T-helper 17 cell (primary cell): ENCODE data around the gene MAPT. TPM values are rescaled to one million over a fixed set of nuclear protein-coding genes. Genes with fewer than 3 reads are reported as not detected.

Experiments
- ATAC-seq: fragments of 150-1000 bp; cut with Tn5 transposase; 2 replicates; pipeline ENCODE4 v1.10.0; 2021; ENCODE audit warnings: mild to moderate bottlenecking, moderate library complexity
- DNase-seq, 3 donors: peaks; one replicate each; pipeline versions ENCODE4 v3.0.0 to v3.0.0-alpha.2; 2020 to 2021
- H3K9me3 ChIP-seq: one replicate; pipeline ENCODE4 v1.7.0; 2013; ENCODE audit warnings: low read length, mild to moderate bottlenecking; ENCODE audit not compliant: control insufficient read depth, poor library complexity, severe bottlenecking
- H3K27ac Mint-ChIP-seq: one replicate; pipeline ENCODE4 v1.8.0; 2022; ENCODE audit warnings: mild to moderate bottlenecking, moderate library complexity, mixed read lengths
- H3K27me3 Mint-ChIP-seq: one replicate; pipeline ENCODE4 v1.8.0; 2022; ENCODE audit warnings: mixed read lengths
- H3K36me3 Mint-ChIP-seq: one replicate; pipeline ENCODE4 v1.8.0; 2022; ENCODE audit warnings: low read depth, mixed read lengths
- H3K4me1 Mint-ChIP-seq: one replicate; pipeline ENCODE4 v1.8.0; 2022; ENCODE audit warnings: mild to moderate bottlenecking, mixed read lengths
- H3K4me3 Mint-ChIP-seq: one replicate; pipeline ENCODE4 v1.8.0; 2022; ENCODE audit warnings: mild to moderate bottlenecking, moderate library complexity, mixed read lengths
- total RNA-seq, 4 donors: library from RNA in 2 of 4; stranded (reverse) in 2 of 4; gene quantifications; one replicate each; pipeline ENCODE4 v1.2.3 and lab custom pipeline; 2022 to 2026

Gene MAPT
- total RNA-seq, 2 donors from 2014 or later: 1.2 to 2.3 TPM

DNA sequence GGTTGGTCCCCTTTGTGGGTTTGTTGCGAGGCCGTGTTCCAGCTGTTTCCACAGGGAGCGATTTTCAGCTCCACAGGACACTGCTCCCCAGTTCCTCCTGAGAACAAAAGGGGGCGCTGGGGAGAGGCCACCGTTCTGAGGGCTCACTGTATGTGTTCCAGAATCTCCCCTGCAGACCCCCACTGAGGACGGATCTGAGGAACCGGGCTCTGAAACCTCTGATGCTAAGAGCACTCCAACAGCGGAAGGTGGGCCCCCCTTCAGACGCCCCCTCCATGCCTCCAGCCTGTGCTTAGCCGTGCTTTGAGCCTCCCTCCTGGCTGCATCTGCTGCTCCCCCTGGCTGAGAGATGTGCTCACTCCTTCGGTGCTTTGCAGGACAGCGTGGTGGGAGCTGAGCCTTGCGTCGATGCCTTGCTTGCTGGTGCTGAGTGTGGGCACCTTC, 77.4 kb downstream of the MAPT start:
- peaks cover 7% of the 10 kb centered on the region for H3K27me3 Mint-ChIP-seq
- H3K9me3 ChIP-seq: no peaks in the 10 kb centered on the region
- no peak for DNase-seq
- no peaks in the 10 kb centered on the region for H3K36me3 Mint-ChIP-seq
- H3K27ac Mint-ChIP-seq: no peak overlapping the region
- ATAC-seq: no peak
- no peak overlapping the region for H3K4me3 Mint-ChIP-seq
- H3K4me1 Mint-ChIP-seq: no peaks in the 10 kb centered on the region

DNA sequence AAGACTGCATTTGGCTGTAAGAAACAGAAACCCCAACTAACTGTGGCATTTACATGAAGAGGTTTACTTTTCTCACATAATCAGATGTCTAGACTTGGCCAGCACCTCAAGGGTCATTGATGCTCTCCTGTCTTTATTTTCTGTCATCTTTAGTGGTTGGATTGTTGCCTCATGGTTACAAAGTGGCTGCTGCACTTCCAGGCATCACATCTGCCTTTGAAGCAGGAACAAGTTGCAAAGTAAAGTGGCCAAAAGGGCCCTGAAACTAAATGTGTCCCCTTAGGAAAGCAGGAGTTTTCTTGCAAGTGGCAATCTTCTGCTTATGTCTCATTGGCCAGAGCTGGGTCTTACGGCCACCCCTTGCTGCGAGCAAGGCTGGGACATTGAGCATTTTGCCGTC, 78.2 kb downstream of the MAPT start:
- no peak for DNase-seq
- no peak for ATAC-seq
- peaks cover 6% of the 10 kb centered on the region for H3K27me3 Mint-ChIP-seq

DNA sequence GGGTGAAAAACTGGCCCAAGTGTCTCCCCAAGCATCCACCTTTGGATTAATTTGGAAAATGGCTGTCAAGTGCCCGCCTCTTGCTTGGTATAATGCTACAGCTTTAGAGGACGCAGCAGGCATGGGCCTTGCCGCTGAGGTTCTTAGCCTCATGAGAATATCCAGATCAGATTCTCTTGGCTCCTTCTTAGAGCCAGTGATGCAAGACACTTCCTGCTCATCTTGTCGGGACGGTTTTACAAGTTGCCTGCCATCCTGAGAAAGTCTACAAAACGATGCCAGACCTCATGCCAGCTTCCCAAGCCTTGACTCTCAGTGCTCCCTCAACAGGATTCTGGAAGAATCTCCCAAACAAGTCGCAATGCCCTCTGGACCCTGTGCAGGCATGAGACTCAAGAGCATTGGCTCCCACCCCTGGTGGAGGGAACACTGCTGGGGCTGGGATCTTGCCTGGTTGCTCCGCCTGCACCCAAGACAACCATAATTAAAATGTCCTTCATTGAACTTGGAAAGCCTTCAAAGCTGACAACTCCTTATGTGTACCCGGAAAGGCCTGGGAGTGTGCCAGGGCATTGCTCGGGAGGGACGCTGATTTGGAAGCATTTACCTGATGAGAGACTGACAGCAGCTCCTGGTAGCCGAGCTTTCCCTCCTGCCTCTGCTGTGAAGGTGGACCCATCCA, 78.9 kb downstream of the MAPT start:
- no peaks in the 10 kb centered on the region for H3K36me3 Mint-ChIP-seq
- no peak overlapping the region for H3K27ac Mint-ChIP-seq
- H3K27me3 Mint-ChIP-seq: no peaks in the 10 kb centered on the region
- DNase-seq (no peak), ATAC-seq (no peak)
- no peak overlapping the region for H3K4me3 Mint-ChIP-seq
- no peaks in the 10 kb centered on the region for H3K4me1 Mint-ChIP-seq
- no peaks in the 10 kb centered on the region for H3K9me3 ChIP-seq

More for the DNA sequence above, 78.2 kb downstream of the MAPT start:
- H3K36me3 Mint-ChIP-seq: no peaks in the 10 kb centered on the region
- no peak overlapping the region for H3K4me3 Mint-ChIP-seq
- no peaks in the 10 kb centered on the region for H3K4me1 Mint-ChIP-seq
- H3K27ac Mint-ChIP-seq: no peak overlapping the region
- no peaks in the 10 kb centered on the region for H3K9me3 ChIP-seq

DNA sequence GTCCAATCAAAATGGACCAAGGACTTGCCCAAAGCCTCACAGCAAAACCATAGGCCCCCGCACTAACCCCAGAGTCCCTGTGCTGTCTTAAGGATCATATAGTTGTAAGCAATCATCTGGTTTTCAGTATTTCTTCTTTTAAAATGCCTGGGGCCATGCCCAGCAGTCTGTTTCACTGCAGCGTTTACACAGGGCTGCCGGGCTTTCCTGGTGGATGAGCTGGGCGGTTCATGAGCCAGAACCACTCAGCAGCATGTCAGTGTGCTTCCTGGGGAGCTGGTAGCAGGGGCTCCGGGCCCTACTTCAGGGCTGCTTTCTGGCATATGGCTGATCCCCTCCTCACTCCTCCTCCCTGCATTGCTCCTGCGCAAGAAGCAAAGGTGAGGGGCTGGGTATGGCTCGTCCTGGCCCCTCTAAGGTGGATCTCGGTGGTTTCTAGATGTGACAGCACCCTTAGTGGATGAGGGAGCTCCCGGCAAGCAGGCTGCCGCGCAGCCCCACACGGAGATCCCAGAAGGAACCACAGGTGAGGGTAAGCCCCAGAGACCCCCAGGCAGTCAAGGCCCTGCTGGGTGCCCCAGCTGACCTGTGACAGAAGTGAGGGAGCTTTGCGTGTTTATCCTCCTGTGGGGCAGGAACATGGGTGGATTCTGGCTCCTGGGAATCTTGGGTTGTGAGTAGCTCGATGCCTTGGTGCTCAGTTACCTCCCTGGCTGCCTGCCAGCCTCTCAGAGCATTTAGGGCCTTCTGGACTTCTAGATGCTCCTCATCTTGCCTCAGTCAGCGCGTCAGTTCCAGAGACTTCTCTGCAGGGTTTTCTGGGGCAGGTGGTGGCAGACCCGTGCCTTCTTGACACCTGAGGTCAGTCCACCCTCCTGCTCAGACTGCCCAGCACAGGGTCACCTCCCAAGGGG, 79.8 kb downstream of the MAPT start:
- Mint-ChIP-seq H3K27ac (no peak overlapping the region), H3K36me3 (no peaks in the 10 kb centered on the region), H3K4me3 (no peak overlapping the region), H3K27me3 (no peaks in the 10 kb centered on the region), H3K4me1 (no peaks in the 10 kb centered on the region)
- ATAC-seq (no peak), DNase-seq (no peak)
- H3K9me3 ChIP-seq: no peaks in the 10 kb centered on the region

GRCh38 chr17:45974916-45975630, 80.7 kb downstream of the MAPT start:
- Mint-ChIP-seq H3K27me3 (no peaks in the 10 kb centered on the region), H3K27ac (no peak overlapping the region), H3K4me1 (no peaks in the 10 kb centered on the region), H3K4me3 (no peak overlapping the region), H3K36me3 (no peaks in the 10 kb centered on the region)
- no peak for DNase-seq
- peak; percentile 63 for ATAC-seq
- no peaks in the 10 kb centered on the region for H3K9me3 ChIP-seq

GRCh38 chr17:45975640-45976295, 81.4 kb downstream of the MAPT start:
- no peaks in the 10 kb centered on the region for H3K27me3 Mint-ChIP-seq
- H3K27ac Mint-ChIP-seq: no peak overlapping the region
- H3K9me3 ChIP-seq: no peaks in the 10 kb centered on the region

DNA sequence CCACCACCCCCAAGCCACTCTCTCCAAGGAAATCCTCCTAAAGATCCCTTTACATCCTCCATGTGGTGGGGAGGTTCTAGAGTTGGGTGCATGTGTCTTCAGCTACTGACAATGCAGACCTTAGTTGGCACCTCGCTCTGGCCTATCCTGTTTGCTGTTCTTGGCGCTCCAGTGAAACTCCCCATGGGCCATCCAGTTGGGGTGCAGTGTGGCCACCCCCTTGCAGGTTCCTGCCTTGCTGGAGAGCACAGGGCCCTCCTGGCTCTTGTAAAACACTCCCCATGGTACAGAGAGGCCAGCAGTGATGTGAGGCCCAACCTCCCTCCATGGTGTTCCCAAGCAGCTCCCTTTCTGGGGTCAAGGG, 82.0 kb downstream of the MAPT start:
- Mint-ChIP-seq H3K27ac (no peak overlapping the region), H3K27me3 (peaks cover 5% of the 10 kb centered on the region), H3K4me3 (no peak overlapping the region), H3K4me1 (no peaks in the 10 kb centered on the region), H3K36me3 (no peaks in the 10 kb centered on the region)
- no peak for DNase-seq
- no peaks in the 10 kb centered on the region for H3K9me3 ChIP-seq
- ATAC-seq: no peak

More at GRCh38 chr17:45975640-45976295, 81.4 kb downstream of the MAPT start:
- H3K4me3 Mint-ChIP-seq: no peak overlapping the region
- DNase-seq (no peak), ATAC-seq (no peak)
- no peaks in the 10 kb centered on the region for H3K4me1 Mint-ChIP-seq
- no peaks in the 10 kb centered on the region for H3K36me3 Mint-ChIP-seq

DNA sequence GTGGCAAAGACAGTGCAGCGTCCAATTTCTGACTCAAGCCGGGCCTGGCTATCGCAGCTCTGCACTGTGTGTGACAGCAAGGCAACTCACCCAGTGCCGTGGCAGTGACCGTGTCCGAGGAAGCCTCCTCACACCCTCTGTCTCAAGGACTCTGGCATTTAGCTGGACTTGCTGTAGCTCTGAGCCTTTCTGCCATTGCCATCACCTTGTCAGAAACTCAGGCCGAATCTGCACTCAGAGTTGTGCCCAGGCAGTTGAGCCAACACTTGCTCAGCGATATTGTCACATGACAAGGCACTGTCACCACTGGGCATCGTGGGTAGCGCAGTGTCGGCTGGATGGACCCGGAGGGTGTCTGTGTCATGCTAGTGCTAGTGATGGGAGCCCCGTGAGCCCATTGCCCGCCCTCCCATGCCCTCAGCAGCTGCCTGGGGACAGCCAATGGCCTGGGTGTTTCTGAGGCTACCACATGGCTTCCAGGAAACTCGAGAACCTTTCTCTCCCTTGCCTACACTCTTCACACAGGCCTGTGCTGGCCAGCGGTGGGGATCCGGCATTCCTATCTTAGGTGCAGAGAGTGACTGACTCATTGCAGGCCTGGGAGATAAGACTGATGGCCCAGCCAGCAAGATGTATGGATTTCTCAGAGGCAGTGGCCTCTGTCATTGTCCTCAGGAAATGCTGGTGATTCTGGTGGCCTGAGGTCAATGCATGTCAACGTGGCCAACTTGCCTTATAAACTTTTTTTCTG, 82.6 kb downstream of the MAPT start:
- Mint-ChIP-seq H3K4me3 (no peak overlapping the region), H3K4me1 (no peaks in the 10 kb centered on the region), H3K27me3 (peaks cover 5% of the 10 kb centered on the region), H3K36me3 (no peaks in the 10 kb centered on the region), H3K27ac (no peak overlapping the region)
- no peaks in the 10 kb centered on the region for H3K9me3 ChIP-seq
- ATAC-seq (no peak), DNase-seq (no peak)

DNA sequence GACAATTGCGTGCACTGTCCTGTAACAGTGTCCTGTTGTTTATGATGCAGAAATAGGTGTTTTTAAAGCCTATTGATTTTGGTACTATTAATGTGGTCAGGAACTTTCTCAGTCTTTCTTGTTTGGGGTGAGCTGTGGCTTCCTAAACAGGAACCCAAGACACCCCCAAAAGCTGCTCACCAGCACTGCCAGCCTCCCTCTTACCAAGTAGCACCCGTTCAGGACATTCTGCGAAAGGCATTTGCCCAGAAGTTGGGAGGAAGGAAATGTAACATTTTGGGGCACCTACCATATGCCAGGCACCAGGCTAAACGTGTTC, 83.1 kb downstream of the MAPT start:
- Mint-ChIP-seq H3K36me3 (no peaks in the 10 kb centered on the region), H3K4me3 (no peak overlapping the region), H3K4me1 (no peaks in the 10 kb centered on the region), H3K27me3 (peaks cover 5% of the 10 kb centered on the region), H3K27ac (no peak overlapping the region)
- no peaks in the 10 kb centered on the region for H3K9me3 ChIP-seq
- ATAC-seq (no peak), DNase-seq (no peak)

DNA sequence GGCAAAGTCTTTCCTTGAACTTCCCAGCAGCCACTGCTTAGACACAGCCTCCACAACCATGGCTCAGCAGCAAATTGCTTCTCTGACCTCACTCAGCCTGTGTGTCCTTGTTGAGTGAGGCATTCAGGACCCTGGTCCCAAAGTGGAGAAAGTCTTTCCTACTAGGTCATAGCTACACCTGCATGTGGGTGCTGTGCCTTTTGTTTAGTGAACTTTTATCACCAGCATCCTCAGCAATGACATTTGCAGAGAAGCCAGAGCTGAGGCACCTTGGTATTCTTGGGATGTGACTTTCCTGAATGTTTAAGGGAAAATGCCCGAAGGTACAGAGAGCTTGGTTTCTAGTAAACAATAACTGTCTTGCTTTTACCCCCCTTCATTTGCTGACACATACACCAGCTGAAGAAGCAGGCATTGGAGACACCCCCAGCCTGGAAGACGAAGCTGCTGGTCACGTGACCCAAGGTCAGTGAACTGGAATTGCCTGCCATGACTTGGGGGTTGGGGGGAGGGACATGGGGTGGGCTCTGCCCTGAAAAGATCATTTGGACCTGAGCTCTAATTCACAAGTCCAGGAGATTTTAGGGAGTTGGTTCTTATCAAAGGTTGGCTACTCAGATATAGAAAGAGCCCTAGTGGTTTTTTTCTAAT, 83.7 kb downstream of the MAPT start:
- ATAC-seq: no peak
- Mint-ChIP-seq H3K36me3 (no peaks in the 10 kb centered on the region), H3K27ac (no peak overlapping the region), H3K4me3 (no peak overlapping the region), H3K27me3 (peaks cover 5% of the 10 kb centered on the region), H3K4me1 (no peaks in the 10 kb centered on the region)
- H3K9me3 ChIP-seq: no peaks in the 10 kb centered on the region
- DNase-seq: no peak

DNA sequence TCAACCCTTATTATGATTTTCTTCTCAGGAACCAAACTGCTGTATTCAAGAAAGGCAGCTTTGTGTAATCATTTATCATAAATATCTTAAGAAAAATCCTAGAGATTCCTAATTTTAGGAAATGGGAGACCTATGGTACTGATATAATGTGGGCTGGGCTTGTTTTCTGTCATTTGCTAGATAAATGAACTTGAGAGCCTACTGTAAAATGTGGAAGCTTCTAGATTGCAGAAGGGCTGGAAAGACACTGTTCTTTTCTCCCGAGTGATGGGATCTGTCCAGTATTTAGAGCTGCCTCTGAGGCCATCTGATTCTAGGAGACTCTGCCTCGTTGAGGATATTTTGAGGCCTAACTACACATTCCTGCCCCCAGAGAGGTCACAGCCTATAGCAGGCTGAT, 84.8 kb downstream of the MAPT start:
- DNase-seq (no peak), ATAC-seq (no peak)
- no peaks in the 10 kb centered on the region for H3K9me3 ChIP-seq
- no peaks in the 10 kb centered on the region for H3K4me1 Mint-ChIP-seq
- H3K27me3 Mint-ChIP-seq: peaks cover 5% of the 10 kb centered on the region
- H3K4me3 Mint-ChIP-seq: no peak overlapping the region
- no peaks in the 10 kb centered on the region for H3K36me3 Mint-ChIP-seq
- no peak overlapping the region for H3K27ac Mint-ChIP-seq

- Mint-ChIP-seq H3K4me1 (peaks cover 7% of the 10 kb centered on the region), H3K27ac (no peak overlapping the region), H3K27me3 (peaks cover 9% of the 10 kb centered on the region), H3K4me3 (no peak overlapping the region), H3K36me3 (peaks cover 2% of the 10 kb centered on the region)
- DNase-seq (no peak), ATAC-seq (no peak)
- no peaks in the 10 kb centered on the region for H3K9me3 ChIP-seq
Observed at GRCh38 chr17:45980855-45981254, 86.5 kb downstream of the MAPT start.
